Mesenchymal stem cell (in vitro differentiated cells and primary cell): Measurements from ENCODE around the gene LMF1.

ENCODE experiments used
- DNase-seq: peaks from one replicate; pipeline ENCODE4 v3.0.0-alpha.2; 2013
- H2AFZ ChIP-seq: one replicate; pipeline ENCODE4 v1.6.1; 2013; ENCODE audit warnings: low read depth, mild to moderate bottlenecking, control low read depth, inconsistent platforms, low read length, moderate library complexity
- H2AK5ac ChIP-seq: 2 replicates; pipeline ENCODE4 v1.6.1; 2013; ENCODE audit warnings: low read length, moderate library complexity, mild to moderate bottlenecking, inconsistent platforms; ENCODE audit not compliant: severe bottlenecking
- H2BK120ac ChIP-seq: one replicate; pipeline ENCODE4 v1.6.1; 2013; ENCODE audit warnings: low read depth, mild to moderate bottlenecking, inconsistent platforms, low read length, moderate library complexity
- H2BK12ac ChIP-seq, 2 experiments: one replicate each; pipeline ENCODE4 v1.6.1; 2013; ENCODE audit warnings: inconsistent platforms in 2 of 2, low read length in 2 of 2, mild to moderate bottlenecking in 2 of 2, moderate library complexity in 2 of 2, control low read depth in 1 of 2
- H2BK15ac ChIP-seq: one replicate; pipeline ENCODE4 v1.6.1; 2013; ENCODE audit warnings: mild to moderate bottlenecking, low read depth, inconsistent platforms; ENCODE audit not compliant: poor library complexity, severe bottlenecking
- H2BK5ac ChIP-seq: 2 replicates; pipeline ENCODE4 v1.6.1; 2013; ENCODE audit warnings: low read depth, mild to moderate bottlenecking, low read length, control low read depth, inconsistent platforms; ENCODE audit not compliant: poor library complexity, severe bottlenecking
- H3K14ac ChIP-seq, 2 experiments: one replicate each; pipeline ENCODE4 v1.6.1; 2013; ENCODE audit warnings: inconsistent platforms in 2 of 2, low read length in 2 of 2, control low read depth in 1 of 2, mild to moderate bottlenecking in 1 of 2, moderate library complexity in 1 of 2
- H3K18ac ChIP-seq, 2 experiments: one replicate each; pipeline ENCODE4 v1.6.1; 2013; ENCODE audit warnings: inconsistent platforms in 2 of 2, low read length in 2 of 2, control low read depth in 1 of 2, low read depth in 1 of 2, mild to moderate bottlenecking in 1 of 2
- H3K23ac ChIP-seq, 2 experiments: one replicate each; pipeline ENCODE4 v1.6.1; 2013; ENCODE audit warnings: inconsistent platforms in 2 of 2, low read length in 2 of 2, mild to moderate bottlenecking in 2 of 2, moderate library complexity in 2 of 2, control low read depth in 1 of 2
- H3K27ac ChIP-seq: 2 replicates; pipeline ENCODE4 v1.5.1; 2013; ENCODE audit warnings: mild to moderate bottlenecking, moderate library complexity, low read length, control low read depth, inconsistent platforms; ENCODE audit not compliant: poor library complexity, severe bottlenecking
- H3K27me3 ChIP-seq, 2 experiments: 2 replicates each; pipeline versions ENCODE4 v1.6.1 to v1.7.0; 2013; ENCODE audit warnings: low read length in 2 of 2, mild to moderate bottlenecking in 2 of 2, moderate library complexity in 2 of 2, control low read depth in 1 of 2, inconsistent platforms in 1 of 2; ENCODE audit not compliant: control insufficient read depth in 1 of 2, insufficient read depth in 1 of 2
- H3K36me3 ChIP-seq, 2 experiments: 2 replicates each; pipeline versions ENCODE4 v1.6.1 to v1.7.0; 2013; ENCODE audit warnings: low read length in 2 of 2, control low read depth in 1 of 2, inconsistent platforms in 1 of 2, low read depth in 1 of 2, mild to moderate bottlenecking in 1 of 2; ENCODE audit not compliant: insufficient read depth in 2 of 2, control insufficient read depth in 1 of 2
- H3K4ac ChIP-seq, 2 experiments: one replicate each; pipeline ENCODE4 v1.6.1; 2013; ENCODE audit warnings: inconsistent platforms in 2 of 2, low read length in 2 of 2, mild to moderate bottlenecking in 2 of 2, moderate library complexity in 2 of 2, control low read depth in 1 of 2, low read depth in 1 of 2
- H3K4me1 ChIP-seq: 2 replicates; pipeline ENCODE4 v1.6.1; 2013; ENCODE audit warnings: low read depth, low read length, control low read depth; ENCODE audit not compliant: control insufficient read depth, insufficient read depth
- H3K4me2 ChIP-seq: 2 replicates; pipeline ENCODE4 v1.6.1; 2013; ENCODE audit warnings: low read length, mild to moderate bottlenecking, inconsistent platforms; ENCODE audit not compliant: poor library complexity, severe bottlenecking
- H3K4me3 ChIP-seq, 2 experiments: 2 replicates each; pipeline versions ENCODE4 v1.5.1 to v1.7.0; 2013; ENCODE audit warnings: low read length in 2 of 2, mild to moderate bottlenecking in 2 of 2, control low read depth in 1 of 2, low read depth in 1 of 2; ENCODE audit not compliant: insufficient read depth in 1 of 2
- H3K79me1 ChIP-seq: replicated peaks from 2 replicates; pipeline ENCODE4 v1.6.1; 2013; ENCODE audit warnings: mild to moderate bottlenecking, control low read depth, low read length, inconsistent platforms; ENCODE audit not compliant: poor library complexity, severe bottlenecking
- H3K9ac ChIP-seq: 2 replicates; pipeline ENCODE4 v1.7.0; 2013; ENCODE audit warnings: mild to moderate bottlenecking, low read length, moderate library complexity
- H3K9me3 ChIP-seq: 2 replicates; pipeline ENCODE4 v1.7.0; 2013; ENCODE audit warnings: mild to moderate bottlenecking, low read length; ENCODE audit not compliant: control insufficient read depth
- H4K8ac ChIP-seq: one replicate; pipeline ENCODE4 v1.6.1; 2013; ENCODE audit warnings: inconsistent platforms, mild to moderate bottlenecking, low read length, moderate library complexity
- H4K91ac ChIP-seq: one replicate; pipeline ENCODE4 v1.6.1; 2013; ENCODE audit warnings: mild to moderate bottlenecking, low read length, inconsistent platforms
- whole genome bisulfite sequencing: methylation state at CpG from one replicate; pipeline ENCODE4 v1.1.7; 2013; ENCODE audit warnings: mixed read lengths; 5-methylcytosine and 5-hydroxymethylcytosine counted together

The LMF1 gene

DNA sequence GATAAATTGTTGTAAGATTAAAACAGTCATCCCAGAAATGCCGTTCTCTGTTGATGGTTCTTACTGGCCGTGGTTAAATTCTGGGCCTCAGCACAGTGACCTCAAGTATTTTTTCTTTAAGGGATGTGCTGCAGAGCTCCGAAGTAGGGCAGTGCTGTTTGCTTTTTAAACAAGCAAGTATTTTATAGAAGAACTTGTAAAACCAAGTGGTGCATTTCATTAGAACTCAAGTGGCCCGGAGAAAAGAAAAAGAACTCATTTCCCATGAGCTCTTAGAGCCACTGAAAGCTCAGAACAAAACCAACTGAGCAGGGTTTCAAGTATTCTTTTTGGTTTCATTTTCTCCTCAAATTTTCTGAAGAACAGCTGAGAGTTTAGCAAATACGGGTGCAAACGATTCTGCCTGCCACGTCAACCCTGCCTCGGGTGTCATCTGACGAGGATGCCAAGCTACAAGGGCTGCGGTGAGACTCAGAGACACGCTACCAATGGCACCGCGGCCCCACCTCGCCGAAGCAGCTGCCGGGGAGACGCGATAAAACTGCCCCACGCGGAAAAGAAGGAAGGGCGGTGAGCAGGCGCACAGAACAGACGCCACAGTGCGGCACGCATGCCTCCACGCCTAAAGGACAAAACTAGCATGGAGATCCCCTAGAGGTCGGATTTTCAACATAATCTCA, 6.3 kb downstream of the LMF1 start:
- no peak overlapping the region for H3K27ac ChIP-seq
- no peak overlapping the region for H3K4ac ChIP-seq
- H2BK5ac ChIP-seq: no peak overlapping the region
- H4K8ac ChIP-seq: no peak overlapping the region
- peaks cover 5% of the 10 kb centered on the region for H3K79me1 ChIP-seq
- no peaks in the 10 kb centered on the region for H3K27me3 ChIP-seq
- no peaks in the 10 kb centered on the region for H3K9me3 ChIP-seq
- peaks cover 2% of the 10 kb centered on the region for H3K4me1 ChIP-seq
- H2BK120ac ChIP-seq: no peak overlapping the region
- H3K4me2 ChIP-seq: no peak overlapping the region
- 81% methylated on average over 27 of the region's 27 CpGs for WGBS
- no peak overlapping the region for H3K14ac ChIP-seq
- peaks cover 21 to 22% of the 10 kb centered on the region in 2 experiments for H3K36me3 ChIP-seq
- H2AFZ ChIP-seq: no peak overlapping the region
- no peak for DNase-seq
- H4K91ac ChIP-seq: no peak overlapping the region
- no peak overlapping the region for H3K4me3 ChIP-seq
- no peak overlapping the region for H3K23ac ChIP-seq
- H2BK12ac ChIP-seq: no peak overlapping the region
- H2AK5ac ChIP-seq: no peak overlapping the region
- no peak overlapping the region for H2BK15ac ChIP-seq
- H3K18ac ChIP-seq: no peak overlapping the region
- no peak overlapping the region for H3K9ac ChIP-seq

DNA sequence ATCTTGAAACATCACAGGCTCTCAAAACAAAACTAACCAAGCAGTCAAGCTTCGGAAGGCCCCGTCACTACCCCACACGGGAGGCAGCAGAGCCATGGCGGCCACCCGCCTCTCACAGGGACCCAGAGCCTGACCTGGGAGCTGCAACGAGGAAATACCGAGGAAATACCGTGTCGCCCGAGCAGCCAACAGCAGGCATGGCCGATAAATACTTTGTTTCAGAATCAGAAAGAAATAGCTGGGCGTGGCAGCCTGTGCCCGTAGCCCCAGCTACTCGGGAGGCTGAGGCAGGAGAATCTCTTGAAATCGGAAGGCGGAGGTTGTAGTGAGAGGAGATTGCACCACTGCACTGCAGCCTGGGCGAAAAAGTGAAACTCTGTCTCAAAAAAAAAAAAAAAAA, 6.9 kb downstream of the LMF1 start:
- Histone ChIP-seq H3K23ac (no peak overlapping the region), H3K14ac (no peak overlapping the region), H4K8ac (peak overlapping the region; percentile 53), H3K27me3 (no peaks in the 10 kb centered on the region), H3K9ac (no peak overlapping the region), H3K36me3 (peaks cover 21 to 22% of the 10 kb centered on the region in 2 experiments), H3K27ac (no peak overlapping the region), H4K91ac (no peak overlapping the region), H2AK5ac (no peak overlapping the region), H2BK5ac (no peak overlapping the region), H3K18ac (no peak overlapping the region), H3K4me3 (no peak overlapping the region), H2AFZ (no peak overlapping the region), H3K4me1 (no peaks in the 10 kb centered on the region), H2BK12ac (no peak overlapping the region), H2BK15ac (no peak overlapping the region), H3K4me2 (no peak overlapping the region), H3K9me3 (no peaks in the 10 kb centered on the region), H2BK120ac (no peak overlapping the region), H3K79me1 (peaks cover 3% of the 10 kb centered on the region), H3K4ac (no peak overlapping the region)
- DNase-seq: no peak
- WGBS: 90% methylated on average over 16 of the region's 17 CpGs

DNA sequence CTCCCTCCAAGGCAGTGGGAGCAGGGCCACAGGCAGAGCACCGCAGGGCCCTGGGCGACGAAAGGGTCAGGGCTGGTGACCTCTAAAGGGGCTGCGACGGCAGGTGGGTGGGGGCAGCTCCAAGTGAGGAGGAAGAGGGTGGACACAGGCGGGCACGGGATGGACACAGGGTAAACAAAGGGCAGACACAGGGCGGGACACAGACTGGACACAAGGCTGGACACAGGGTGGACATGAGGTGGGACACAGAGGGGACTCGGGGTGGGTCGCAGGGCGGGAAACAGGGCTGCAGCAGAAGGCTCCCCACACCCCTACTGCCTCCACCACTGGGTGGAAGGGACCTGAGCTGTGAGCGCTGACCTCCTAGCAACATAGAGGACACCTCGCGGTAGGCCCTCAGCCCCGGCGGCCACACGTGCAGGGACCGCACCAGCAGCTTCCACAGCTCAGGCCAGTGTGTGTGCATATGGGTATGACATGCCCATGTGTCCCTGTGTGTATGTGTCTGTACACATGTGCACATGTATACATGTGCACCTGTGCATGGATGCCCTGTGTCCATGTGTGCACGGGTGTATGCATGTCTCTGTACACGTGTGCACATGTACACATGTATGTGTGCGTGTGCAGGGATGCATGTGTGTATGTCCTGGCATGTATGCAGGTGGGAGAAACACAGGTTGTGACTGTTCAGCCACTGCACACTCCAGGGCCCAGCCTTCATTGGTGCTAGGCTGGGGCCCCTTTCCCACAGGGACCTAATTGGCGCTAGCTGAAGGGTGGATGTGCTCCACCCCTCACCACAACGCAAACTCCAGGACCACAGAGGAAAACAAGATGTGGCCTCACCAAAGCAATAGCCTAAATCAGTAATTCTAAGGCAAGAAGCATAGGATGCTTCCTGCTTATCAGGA, 7.6 kb downstream of the LMF1 start:
- Histone ChIP-seq H3K14ac (no peak overlapping the region), H3K9me3 (no peaks in the 10 kb centered on the region), H3K4me1 (no peaks in the 10 kb centered on the region), H3K36me3 (peaks cover 21 to 22% of the 10 kb centered on the region in 2 experiments), H2BK5ac (no peak overlapping the region), H3K79me1 (peaks cover 3% of the 10 kb centered on the region), H2AFZ (no peak overlapping the region), H2BK15ac (no peak overlapping the region), H3K27ac (no peak overlapping the region), H4K91ac (peak overlapping the region; percentile 27), H3K23ac (no peak overlapping the region), H3K4ac (no peak overlapping the region), H3K27me3 (no peaks in the 10 kb centered on the region), H3K4me2 (no peak overlapping the region), H4K8ac (no peak overlapping the region), H3K4me3 (no peak overlapping the region), H2BK120ac (no peak overlapping the region), H3K18ac (no peak overlapping the region), H2AK5ac (no peak overlapping the region), H2BK12ac (no peak overlapping the region), H3K9ac (no peak overlapping the region)
- no peak for DNase-seq
- WGBS: 89% methylated on average over 20 of the region's 23 CpGs

DNA sequence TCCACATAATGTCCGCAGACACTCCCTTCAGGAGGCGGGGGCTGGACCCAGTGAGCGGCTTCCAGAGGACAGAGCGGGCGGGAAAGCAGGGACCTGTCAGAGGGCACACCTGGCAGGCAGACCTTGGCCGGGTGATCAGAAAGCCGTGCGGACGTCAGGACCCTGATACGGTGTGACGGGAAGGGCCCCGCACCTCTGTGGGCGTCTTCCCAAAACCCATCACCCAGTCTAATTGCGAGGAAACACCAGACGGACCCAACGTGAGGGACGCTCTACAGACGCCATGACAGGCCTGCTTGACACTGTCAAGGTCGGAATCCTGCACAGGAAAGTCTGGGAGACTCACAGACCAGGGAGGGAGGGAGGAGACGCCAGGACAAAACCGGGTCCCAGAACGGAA, 8.4 kb downstream of the LMF1 start:
- peaks cover 16% of the 10 kb centered on the region in 2 experiments for H3K36me3 ChIP-seq
- H2AK5ac ChIP-seq: no peak overlapping the region
- H3K27ac ChIP-seq: no peak overlapping the region
- 82% methylated on average over 16 of the region's 22 CpGs for WGBS
- no peak overlapping the region for H4K91ac ChIP-seq
- H3K79me1 ChIP-seq: peaks cover 3% of the 10 kb centered on the region
- H3K4me2 ChIP-seq: no peak overlapping the region
- no peak overlapping the region for H2BK12ac ChIP-seq
- no peak overlapping the region for H2AFZ ChIP-seq
- no peak overlapping the region for H3K9ac ChIP-seq
- H3K18ac ChIP-seq: no peak overlapping the region
- DNase-seq: no peak
- no peaks in the 10 kb centered on the region for H3K27me3 ChIP-seq
- H3K4ac ChIP-seq: no peak overlapping the region
- H2BK120ac ChIP-seq: no peak overlapping the region
- no peaks in the 10 kb centered on the region for H3K9me3 ChIP-seq
- H2BK5ac ChIP-seq: no peak overlapping the region
- no peak overlapping the region for H3K23ac ChIP-seq
- no peak overlapping the region for H3K4me3 ChIP-seq
- no peak overlapping the region for H4K8ac ChIP-seq
- H3K4me1 ChIP-seq: no peaks in the 10 kb centered on the region
- H2BK15ac ChIP-seq: no peak overlapping the region
- no peak overlapping the region for H3K14ac ChIP-seq
